Left forelimb (tissue), 1 donor: Measurements from ENCODE around the gene PIK3CB.
"Not testable (repeated sequence)": the region's sequence is repeated elsewhere in the genome, so short reads cannot be mapped to it uniquely, and the experiment has no call there.

Source experiments
- DNase-seq: peaks from one replicate; pipeline ENCODE4 v3.0.0-alpha.2; 2018; ENCODE audit warnings: low spot score

PIK3CB gene

DNA sequence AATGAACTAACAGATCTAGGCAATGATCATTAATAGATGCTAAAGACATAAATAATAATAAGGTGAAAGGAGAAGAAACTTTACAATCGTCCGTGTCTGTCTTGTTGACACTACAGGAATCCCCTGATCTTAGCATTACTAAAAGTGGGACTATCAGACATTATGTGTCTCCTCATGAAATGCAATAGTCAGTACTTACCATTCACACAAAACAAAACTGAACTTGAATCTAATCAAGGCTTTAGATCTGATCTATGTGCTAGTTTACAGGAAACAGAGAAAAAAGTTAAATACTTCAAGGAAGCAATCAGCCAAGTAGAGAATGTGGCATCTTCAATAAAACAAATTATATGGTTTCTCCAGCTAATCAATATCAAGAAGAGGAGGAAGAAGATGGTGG, 73.7 kb downstream of the PIK3CB start:
- DNase-seq, result no peak

DNA sequence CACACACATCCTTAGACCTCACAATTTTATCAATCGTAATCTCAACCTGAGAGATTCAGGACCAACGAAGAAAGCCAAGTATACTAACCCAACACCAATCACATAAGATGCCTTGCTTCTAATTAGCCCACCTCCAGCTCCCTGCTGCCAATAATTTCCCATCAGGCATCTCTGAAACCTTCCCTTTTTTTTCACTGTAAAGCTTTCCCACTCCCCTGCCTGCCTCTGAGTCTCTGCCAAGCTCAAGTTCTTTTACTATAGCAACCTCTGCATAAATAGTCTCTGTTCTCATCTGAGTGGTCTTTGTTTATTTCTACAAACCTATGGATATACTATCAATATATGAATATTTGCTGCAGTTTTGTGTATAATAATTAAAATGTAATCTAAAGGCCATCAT, 86.5 kb downstream of the PIK3CB start:
- no peak for DNase-seq

- DNase-seq, result no peak
Measured at GRCh38 chr3:138747225-138747624, 87.5 kb downstream of the PIK3CB start.

- no peak for DNase-seq
Measured at GRCh38 chr3:138740072-138740471, 94.7 kb downstream of the PIK3CB start.

GRCh38 chr3:138732456-138732855, 102.3 kb downstream of the PIK3CB start:
- DNase-seq, result no peak

DNA sequence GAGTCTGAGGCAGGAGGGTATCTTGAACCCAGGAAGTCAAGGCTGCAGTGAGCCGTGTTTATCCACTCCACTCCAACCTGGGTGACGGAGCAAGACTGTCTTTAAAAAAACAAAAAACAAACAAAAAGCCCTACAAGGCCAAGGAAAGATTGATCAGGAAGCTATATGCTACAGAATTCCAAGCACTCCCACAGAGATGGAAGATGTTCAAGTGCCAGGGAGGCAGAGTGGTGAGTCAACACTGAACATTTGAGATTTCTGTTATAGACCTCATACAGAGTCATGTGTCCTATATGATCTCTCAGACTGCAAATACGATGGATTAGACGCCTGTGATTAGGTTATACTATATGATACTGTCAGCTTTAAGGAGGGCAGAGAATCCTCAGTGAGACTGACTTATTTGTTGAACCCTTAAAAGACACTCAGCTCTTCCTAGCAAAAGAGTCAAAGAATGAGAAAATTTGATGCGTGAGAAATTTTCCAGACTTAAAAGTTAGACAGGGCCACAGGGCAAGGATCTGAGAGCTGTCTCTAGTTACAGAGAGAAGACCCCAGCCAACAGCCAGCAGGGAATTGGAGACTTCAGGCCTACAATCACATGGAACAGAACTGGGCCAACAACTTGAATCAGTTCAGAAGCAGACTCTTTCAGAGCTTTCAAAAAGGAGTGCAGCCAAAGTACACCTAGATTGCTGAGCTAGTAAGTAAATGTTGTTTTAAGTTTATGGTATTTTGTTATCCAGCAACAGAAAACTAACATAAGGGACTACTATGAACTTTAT, 107.6 kb downstream of the PIK3CB start:
- no peak for DNase-seq

GRCh38 chr3:138726042-138726441, 108.7 kb downstream of the PIK3CB start:
- DNase-seq, result not testable (repeated sequence)

- no peak for DNase-seq
Measured at GRCh38 chr3:138725116-138725515, 109.6 kb downstream of the PIK3CB start.

GRCh38 chr3:138724443-138724842, 110.3 kb downstream of the PIK3CB start:
- DNase-seq, result no peak

DNA sequence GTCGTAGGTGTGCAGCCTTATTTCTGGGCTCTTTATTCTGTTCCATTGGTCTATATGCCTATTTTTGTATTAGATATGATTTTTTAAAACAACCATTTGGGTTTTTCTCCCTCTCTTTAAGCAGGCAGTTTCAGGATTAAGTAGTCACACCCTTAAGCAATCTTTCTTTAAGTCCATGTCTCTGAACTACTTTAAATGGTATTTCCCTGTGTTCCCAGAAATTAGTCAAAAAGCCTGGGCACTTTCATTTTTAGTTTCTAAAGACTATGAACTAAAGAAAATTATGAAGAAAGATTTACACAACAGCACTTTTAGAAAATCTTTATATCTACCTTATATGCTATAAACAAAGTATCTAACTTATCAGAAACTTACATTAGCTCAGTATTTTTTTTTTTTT, 115.9 kb downstream of the PIK3CB start:
- DNase-seq, result no peak

GRCh38 chr3:138717348-138717747, 117.4 kb downstream of the PIK3CB start:
- DNase-seq, result no peak

- DNase-seq, result no peak
Measured at GRCh38 chr3:138712086-138712485, 122.6 kb downstream of the PIK3CB start.

DNA sequence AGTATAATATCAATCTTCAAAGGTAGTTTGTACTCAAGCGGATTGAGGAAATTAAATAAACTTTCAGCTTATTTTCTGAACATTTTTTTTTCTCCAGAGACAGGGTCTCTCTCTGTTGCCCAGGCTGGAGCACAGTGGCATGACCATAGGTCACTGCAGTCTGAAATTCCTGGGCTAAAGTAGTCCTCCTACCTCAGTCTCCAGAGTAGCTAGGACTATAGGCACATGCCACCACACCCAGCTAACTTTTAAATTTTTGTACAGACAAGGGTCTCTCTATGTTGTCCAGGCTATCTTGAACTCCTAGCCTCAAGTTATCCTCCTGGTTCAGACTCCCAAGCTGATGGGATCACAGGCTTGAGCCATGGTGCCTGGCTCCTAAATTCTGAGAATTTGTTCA, 129.1 kb downstream of the PIK3CB start:
- no peak for DNase-seq

DNA sequence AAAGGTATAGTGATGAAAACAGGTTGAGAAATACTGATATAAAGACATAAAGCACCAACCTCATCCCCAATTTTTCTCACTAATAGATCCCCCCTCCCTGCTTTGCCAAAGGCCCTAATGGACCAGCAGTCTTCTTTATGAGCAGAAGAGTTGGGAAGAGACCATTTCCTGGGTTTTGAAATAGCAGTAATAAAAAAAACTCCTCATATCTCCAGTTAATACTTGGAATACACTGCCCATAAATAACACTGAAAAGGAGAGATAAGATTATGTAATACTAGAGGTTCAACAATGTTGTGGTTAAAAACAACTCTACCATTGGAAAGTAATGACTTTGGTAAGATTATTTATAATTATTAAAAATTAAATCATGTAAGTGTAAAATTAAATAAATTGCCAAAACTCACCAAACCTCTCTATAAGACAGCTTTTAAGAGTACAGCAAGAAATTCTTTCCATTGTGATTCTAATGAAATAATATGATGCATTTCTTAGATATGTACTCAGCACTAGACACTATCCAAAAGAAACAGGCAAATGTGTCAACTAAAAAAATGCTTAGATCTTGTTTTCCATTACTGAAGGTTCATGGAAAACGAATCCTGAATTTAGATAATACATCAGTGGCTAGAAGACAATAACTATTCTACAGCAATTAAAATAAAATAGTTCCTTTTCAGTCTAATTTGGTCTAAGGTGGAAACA, 137.9 kb downstream of the PIK3CB start:
- DNase-seq, result no peak

- DNase-seq, result no peak
Measured at GRCh38 chr3:138694287-138695007, 140.3 kb downstream of the PIK3CB start.

DNA sequence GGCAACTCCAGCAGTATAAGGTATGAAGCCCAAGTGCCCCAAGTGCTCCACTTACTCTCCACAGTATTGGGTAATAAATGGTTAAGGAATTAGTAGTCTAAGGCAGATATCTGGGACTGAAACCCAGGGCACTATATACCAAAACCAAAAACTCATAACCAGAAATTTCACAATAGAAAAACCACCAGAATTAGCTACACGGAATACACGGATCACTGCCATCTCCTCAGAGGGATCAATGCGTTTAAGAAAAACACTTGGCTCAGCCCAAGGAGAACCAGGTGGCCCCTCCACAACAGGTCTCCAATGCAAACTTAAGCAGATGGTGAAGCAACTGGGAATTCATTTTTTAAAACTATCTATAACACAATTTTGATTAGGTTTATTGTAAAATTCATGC, 142.6 kb downstream of the PIK3CB start:
- no peak for DNase-seq

DNA sequence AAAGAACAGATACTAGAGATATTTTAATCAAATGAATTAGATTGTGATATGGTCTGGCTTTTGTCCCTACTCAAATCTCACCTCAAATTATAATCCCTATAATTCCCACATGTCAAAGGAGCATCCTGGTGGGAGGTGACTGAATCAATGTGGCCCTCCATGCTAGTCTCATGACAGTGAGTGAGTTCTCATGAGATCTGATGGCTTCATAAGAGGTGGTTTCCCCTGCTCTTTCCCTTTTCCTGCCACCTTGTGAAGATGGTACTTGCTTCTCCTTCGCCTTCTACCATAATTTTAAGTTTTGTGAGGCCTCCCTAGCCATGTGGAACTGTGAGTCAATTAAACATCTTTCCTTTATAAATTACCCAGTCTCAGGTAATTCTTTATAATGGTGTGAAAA, 143.4 kb downstream of the PIK3CB start:
- DNase-seq, result no peak

GRCh38 chr3:138690036-138690435, 144.7 kb downstream of the PIK3CB start:
- no peak for DNase-seq

GRCh38 chr3:138688871-138689299, 145.8 kb downstream of the PIK3CB start:
- DNase-seq, result no peak

DNA sequence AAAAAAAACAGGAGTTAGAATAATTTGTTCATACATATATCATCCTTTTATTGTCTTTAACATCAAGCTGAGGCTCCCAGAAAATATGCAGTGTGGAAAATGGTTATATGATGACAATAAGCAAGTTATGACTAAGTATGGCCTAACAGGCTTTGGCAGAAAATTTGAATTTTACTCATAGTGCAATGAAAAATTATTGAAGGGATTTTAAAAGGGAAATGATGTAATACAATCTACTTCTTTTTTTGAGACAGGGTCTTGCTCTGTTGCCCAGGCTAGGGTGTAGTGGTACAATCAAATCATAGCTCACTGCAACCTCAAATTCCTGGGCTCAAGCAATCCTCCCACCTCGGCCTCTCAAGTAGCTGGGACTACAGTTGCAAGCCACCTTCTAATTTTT, 147.5 kb downstream of the PIK3CB start:
- DNase-seq, result no peak

DNA sequence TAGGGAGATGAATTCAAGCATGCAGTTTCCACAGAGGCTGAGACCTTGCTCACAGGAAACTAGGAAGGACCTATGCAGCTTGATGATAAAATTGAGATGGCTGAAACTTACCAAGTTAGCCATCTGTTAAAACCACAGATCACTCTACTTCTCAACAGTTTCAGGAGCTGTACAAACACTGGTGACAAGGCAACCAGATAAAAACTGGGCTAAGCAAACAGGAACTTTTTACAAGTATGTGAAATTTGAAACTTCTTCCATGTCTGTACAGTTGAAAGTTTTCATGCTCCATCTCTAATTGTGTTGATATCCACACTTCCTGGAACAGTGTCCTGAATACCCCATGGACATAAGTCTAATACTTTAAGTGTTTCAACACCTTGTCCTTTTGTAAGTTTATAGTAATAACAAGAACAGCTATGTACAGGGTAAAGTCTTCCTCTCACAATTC, 147.9 kb downstream of the PIK3CB start:
- DNase-seq, result no peak

DNA sequence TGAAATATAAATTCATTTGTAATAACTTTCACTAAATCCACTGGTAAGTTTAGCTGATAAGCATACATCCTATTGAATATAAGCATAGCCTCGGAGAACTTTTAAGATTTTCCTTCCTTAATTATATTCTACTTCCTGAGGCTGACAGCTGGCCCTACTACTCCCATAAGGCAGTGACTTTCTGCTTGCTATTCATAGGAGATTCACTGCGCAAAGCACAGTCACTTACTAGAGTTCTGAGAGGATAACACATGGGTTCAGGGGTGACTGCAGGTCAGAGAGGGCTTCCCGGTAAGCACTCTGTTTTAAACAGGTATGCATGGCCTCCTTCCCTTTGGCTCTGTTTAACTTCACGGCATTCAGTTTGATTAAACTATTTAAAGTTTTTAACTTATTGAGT, 150.3 kb downstream of the PIK3CB start:
- no peak for DNase-seq

- no peak for DNase-seq
Measured at GRCh38 chr3:138682648-138683047, 152.1 kb downstream of the PIK3CB start.
